GM21367 (cell line): Measurements from ENCODE around the gene IFIT1.
"Not testable (repeated sequence)": the region's sequence is repeated elsewhere in the genome, so short reads cannot be mapped to it uniquely, and the experiment has no call there.

Experiments
- ATAC-seq: cut with Tn5 transposase; IDR thresholded peaks from one replicate; pipeline ENCODE4 v1.9.1; 2021; ENCODE audit not compliant: unreplicated experiment

Gene IFIT1

DNA sequence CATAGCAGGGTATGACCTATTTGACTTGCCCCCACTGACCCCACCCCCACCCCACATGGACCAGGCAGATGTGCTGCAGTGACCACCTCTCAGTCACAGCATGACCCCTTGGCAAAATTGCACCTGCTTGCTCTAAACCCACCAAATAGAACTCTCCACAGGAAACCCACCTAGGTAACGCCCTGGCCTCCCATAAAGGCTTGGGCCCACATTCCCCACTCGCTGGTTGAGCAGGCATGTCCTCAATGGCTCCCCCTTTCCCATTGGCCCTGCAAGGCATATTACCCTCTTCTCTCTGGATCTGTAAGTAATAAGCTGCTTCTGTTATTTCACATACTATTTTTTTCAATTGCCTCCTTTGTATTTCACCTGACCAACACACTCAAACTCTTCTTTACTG lies 2.7 kb downstream of the IFIT1 start:
- ATAC-seq: no peak

DNA sequence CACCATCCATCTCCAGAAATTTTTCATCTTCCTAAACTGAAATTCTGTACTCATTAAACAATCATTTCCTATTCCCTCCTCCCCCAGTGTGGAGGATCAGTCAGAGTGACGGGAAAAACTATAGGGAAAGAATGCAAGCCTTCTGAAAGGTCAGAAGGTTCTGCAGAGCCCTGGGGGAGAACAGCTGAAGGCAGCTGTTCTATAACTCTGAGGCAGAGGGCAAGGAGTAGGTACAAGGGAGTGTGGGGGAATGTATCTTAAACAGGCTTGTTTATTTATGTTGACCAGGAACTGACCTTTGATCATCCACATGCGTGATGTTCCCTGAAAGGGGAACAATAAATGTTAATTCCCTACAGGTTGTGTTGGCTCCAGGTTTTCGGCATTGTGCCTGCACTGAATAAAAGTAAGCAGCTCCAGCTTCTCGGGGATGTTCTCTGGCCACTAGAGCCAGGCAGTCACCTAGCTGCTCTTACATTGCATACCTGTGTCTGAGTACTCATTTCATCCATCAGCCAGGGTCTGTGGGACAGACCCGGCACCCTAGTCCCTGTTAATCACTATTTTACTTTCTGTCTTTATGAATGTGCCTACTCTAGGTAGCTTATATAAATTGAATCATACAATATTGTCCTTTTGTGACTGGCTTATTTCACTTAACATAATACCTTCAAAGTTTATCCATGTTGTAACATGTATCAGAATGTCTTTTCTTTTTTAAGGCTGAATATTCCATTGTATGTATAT lies 5.8 kb downstream of the IFIT1 start:
- no peak for ATAC-seq

DNA sequence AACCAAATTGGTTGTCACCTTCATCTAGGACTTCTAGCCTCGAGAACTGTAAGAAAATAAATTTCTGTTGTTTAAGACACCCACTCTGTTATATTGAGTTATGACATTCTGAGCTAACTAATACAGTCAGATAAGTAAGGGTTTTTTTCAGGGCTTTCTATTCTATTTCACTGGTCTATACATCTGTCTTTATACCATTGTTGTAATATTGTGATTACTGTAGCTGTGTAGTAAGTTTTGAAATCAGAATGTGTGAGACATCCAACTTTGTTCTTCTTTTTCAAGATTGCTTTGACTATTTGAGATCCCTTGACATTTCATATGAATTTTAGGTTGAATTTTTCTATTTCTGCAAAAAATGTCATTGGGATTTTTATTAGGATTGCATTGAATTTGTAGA lies 7.5 kb downstream of the IFIT1 start:
- no peak for ATAC-seq

GRCh38 chr10:89403043-89403442 lies 10.6 kb downstream of the IFIT1 start:
- no peak for ATAC-seq

GRCh38 chr10:89404104-89405047 lies 12.0 kb downstream of the IFIT1 start:
- no peak for ATAC-seq

DNA sequence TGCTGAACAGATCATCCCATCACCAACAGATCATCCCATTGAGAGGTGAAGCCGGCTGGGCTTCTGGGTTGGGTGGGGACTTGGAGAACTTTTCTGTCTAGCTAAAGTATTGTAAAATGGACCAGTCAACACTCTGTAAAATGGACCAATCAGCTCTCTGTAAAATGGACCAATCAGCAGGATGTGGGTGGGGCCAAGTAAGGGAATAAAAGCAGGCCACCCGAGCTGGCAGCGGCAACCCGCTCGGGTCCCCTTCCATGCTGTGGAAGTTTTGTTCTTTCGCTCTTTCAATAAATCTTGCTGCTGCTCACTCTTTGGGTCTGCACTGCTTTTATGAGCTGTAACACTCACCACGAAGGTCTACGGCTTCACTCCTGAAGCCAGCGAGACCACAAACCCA lies 13.8 kb downstream of the IFIT1 start:
- ATAC-seq: not testable (repeated sequence)

DNA sequence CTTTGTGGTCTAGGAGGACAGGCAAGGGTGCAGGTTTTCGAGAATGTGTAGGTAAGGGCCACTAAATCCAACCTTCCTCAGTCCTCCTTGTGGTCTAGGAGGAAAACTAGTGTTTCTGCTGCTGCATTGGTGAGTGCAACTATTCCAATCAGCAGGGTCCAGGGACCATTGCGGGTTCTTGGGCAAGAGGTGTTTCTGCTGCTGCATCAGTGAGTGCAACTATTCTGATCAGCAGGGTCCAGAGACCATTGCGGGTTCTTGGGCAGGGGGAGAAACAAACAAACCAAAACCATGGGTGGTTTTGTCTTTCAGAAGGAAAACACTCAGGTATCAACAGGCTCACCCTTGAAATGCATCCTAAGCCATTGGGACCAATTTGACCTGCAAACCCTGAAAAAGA lies 15.4 kb downstream of the IFIT1 start:
- ATAC-seq: not testable (repeated sequence)

- ATAC-seq: not testable (repeated sequence)
These were observed 16.9 kb downstream of the IFIT1 start for GRCh38 chr10:89409282-89409681.

DNA sequence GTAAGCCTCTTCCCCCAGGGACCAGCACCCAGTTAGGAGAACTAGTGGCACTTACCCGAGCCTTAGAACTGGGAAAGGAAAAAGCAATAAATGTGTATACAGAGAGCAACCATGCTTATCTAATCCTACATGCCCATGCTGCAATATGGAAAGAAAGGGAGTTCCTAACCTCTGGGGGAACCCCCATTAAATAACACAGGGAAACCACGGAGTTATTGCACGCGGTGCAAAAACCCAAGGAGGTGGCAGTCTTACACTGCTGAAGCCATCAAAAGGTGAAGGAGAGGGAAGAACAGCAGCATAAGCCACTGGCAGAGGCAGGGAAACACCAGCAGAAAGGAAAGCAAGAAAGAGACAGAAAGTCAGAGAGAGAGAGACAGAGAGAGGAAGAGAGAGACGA lies 18.1 kb downstream of the IFIT1 start:
- ATAC-seq: not testable (repeated sequence)

DNA sequence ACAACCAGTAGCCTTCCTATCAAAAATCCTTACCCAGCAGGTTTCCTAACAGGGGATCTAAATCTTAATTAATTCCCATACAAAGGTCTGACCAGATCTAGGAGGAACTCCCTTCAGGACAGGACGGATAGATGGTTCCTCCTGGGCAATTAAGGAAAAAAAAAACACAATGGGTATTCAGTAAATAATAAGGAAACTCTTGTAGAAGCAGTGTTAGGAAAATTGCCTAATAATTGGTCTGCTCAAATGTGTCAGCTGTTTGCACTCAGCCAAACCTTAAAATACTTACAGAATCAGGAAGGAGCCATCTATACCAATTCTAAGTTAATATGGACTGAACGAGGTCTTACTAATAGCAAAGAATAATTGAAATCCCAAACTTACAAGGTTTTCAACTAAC lies 18.7 kb downstream of the IFIT1 start:
- ATAC-seq: not testable (repeated sequence)

GRCh38 chr10:89412276-89412675 lies 19.9 kb downstream of the IFIT1 start:
- ATAC-seq: not testable (repeated sequence)

- no peak for ATAC-seq
These were observed 21.0 kb downstream of the IFIT1 start for GRCh38 chr10:89413398-89413912.

GRCh38 chr10:89414146-89414878 lies 21.9 kb downstream of the IFIT1 start, which contains the start of gene IFIT5:
Gene IFIT5, plus strand, starts transcription at chr10:89414568. Its CDS starts 231 bp downstream, at chr10:89414799.
- ATAC-seq: peak; percentile 58

GRCh38 chr10:89414879-89415821 lies 22.7 kb downstream of the IFIT1 start:
- peak; percentile 31 for ATAC-seq

DNA sequence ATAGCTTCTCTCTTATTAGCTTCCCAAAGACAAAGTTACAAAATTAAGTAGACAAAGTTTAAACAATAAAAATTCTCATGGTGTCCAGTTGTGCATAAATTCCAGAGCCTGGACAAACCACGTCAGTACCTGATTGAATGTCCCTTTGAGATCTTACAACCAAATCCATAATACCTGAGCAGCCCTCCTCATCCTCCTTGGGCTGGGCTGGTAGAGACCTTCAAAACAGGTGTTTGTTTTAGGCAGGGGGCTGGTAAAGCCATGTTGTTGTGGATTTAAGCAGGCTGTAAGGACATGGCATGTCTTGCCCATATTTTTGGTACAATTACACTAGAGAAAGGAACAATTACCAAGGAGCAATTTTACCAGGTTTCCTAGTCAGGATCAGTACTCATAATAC lies 24.0 kb downstream of the IFIT1 start:
- ATAC-seq: no peak

DNA sequence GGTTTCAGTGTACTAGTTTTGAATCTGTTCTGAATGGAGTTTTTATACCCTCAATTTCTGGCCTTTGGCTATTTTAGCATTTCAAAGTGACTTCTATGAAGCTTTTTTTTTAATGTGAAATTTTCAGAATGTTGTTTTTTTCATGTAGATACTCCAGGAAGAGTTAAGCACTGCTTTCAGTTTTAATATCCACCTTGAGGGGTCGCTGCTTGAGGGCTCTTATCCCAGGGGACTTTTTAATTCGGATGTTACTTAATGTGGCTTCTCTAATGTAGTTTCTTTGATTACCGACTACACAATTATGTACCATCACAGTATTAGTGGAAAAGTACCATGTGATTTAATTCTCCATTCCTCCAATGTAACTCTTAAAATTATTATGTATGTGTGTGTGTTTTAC lies 27.1 kb downstream of the IFIT1 start:
- ATAC-seq: no peak

DNA sequence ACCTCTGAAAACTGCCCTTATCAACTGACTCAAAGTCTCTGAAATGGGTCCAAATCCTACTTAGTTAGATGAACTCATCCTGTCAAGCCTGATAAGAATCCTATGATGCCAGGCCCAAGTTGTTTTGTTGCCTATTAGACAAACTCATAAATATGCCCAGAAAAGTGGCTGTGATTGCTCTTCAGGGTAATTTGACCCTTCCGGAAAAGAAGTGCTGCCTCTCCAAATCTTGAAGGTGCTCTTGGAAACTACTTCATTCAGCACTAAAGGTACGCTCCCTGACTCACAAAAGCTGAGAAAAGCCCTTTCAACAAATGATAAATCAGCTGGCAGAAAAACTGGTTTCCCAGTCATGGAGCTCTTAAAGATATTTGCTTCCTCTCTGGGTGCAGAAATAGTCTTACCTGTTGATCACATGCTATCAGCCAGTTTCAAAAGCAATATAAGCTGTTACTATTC lies 28.6 kb downstream of the IFIT1 start:
- ATAC-seq: no peak

DNA sequence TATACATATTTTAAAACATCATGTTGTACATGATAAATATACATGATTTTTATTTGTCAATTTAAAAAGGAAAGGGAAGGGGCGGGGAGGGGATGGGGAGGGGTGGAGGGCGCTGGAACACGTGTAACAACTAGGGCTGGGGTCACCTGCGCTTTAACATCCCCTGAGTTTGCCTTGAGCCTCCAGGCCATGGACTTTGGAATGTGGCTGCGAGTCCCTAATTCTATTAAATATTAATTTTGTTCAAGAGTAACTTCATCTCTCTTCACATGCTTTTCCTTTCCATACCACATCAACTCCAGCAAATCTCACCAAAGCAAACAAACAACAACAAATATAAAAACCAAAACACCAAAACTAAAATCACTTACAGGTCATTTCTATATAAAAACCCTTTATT lies 32.6 kb downstream of the IFIT1 start:
- ATAC-seq: no peak

DNA sequence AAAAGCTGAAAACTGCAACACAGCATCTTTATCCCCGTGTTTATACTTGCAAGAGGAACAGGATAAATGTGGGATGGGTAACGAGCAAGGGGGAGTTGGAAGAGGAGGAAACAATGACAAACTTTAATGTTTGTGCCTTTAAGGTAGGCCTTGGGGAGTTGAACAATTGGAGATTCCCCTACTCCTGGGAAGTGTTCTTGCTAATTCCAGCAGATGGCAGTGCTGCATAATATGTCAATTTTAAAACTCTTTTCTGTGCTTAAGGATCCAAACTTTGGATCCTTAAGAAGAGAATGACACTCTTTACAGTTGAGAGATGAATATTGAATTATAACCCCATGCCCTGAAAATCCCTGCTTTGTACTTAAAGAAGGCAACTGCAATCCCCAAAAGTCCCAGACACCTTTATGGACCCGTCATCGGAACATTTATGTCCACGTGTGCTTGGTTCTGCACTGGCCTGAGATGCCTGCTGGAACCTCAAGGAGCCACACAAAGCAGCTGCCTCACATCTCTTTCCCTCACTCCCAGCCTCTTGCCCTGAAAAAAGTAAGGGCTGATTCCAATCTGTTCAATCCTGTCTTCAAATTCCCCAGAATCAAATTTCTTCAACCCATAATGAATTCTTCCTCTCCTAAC lies 33.9 kb downstream of the IFIT1 start:
- ATAC-seq: no peak
